Endothelial cell of umbilical vein (primary cell): ENCODE results near the gene SCYGR4.

ENCODE experiments used
- CTCF ChIP-seq, 2 donors: IDR thresholded peaks; 1 replicate in 1 of 2; 2 replicates in 1 of 2; pipeline ENCODE4 v1.5.1; 2011; ENCODE audit warnings: low read length in 2 of 2, mild to moderate bottlenecking in 2 of 2, moderate library complexity in 2 of 2, control low read depth in 1 of 2, inconsistent platforms in 1 of 2, low read depth in 1 of 2; ENCODE audit not compliant: insufficient read depth in 1 of 2; ENCODE audit errors: extremely low read depth in 1 of 2
- MYC ChIP-seq: IDR thresholded peaks from one replicate; pipeline ENCODE4 v1.6.1; 2011; ENCODE audit warnings: mild to moderate bottlenecking, low read depth, low read length
- POLR2A ChIP-seq: IDR thresholded peaks from 2 replicates; pipeline ENCODE4 v1.6.1; 2012; ENCODE audit warnings: low read depth, mild to moderate bottlenecking, control low read depth, low read length
- POLR2AphosphoS5 ChIP-seq: IDR thresholded peaks from 2 replicates; pipeline ENCODE4 v1.6.1; 2012; ENCODE audit warnings: low read depth, mild to moderate bottlenecking, control low read depth, low read length, moderate library complexity; ENCODE audit not compliant: insufficient read depth
- TF ChIP-seq, protein P1 (sequence below): IDR thresholded peaks from 2 replicates; pipeline ENCODE4 v1.6.1; 2011; ENCODE audit not compliant: insufficient read depth, insufficient read length

DNA sequence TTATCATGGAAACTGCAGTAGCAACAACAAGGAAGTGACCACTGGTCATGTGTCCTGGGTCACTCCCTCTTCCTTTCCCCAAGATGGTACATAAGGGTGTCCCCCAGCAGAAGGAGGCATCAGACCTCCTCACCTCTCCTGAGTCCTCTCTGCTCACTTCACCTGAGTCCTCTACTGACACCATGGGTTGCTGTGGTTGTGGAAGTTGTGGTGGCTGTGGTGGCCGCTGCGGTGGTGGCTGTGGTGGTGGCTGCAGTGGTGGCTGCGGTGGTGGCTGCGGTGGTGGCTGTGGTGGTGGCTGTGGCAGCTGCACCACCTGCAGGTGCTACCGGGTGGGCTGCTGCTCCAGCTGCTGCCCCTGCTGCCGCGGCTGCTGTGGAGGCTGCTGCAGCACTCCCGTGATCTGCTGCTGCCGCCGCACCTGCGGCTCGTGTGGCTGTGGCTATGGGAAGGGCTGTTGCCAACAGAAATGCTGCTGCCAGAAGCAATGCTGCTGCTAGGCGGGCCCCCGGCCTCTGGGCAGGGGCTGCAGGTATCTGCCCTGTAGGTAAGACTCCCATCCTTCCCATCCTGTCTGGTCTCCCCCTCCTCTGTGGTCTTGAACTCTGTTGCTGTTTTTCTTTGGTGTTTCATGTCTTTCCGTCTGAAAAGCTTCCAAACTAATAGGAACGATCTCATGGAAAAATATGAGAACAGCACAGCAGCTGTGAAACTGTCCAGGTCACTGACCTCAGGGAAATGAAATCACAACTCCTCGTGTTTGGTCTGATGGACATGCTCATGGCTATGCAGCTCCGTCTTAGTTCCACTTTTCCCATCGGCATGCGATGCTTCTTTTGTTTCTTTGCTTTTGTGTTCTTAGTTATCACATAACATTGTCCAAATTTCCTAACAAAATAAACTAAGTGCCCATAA is at the start of gene SCYGR4:
- TF ChIP-seq POLR2A (no peak), CTCF (IDR thresholded peaks at IDR 0.05; ENCODE audit: extremely low read depth in 1 of 2, insufficient read depth in 1 of 2, low read depth in 1 of 2, low read length in 2 of 2) (no peak), POLR2AphosphoS5 (no peak), MYC (no peak)
- TF ChIP-seq, protein P1, sequence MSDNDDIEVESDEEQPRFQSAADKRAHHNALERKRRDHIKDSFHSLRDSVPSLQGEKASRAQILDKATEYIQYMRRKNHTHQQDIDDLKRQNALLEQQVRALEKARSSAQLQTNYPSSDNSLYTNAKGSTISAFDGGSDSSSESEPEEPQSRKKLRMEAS = no peak
